Stimulated activated CD4-positive, alpha-beta T cell treated with anti-CD3 and anti-CD28 coated beads, Interleukin-1b, Interleukin-23, amount 100 ng/mL, for 48 hours (primary cell): Measurements from ENCODE around the gene DNA2.
"Not testable (repeated sequence)": the region's sequence is repeated elsewhere in the genome, so short reads cannot be mapped to it uniquely, and the experiment has no call there.

Source experiments
- DNase-seq: peaks from one replicate; pipeline ENCODE4 v3.0.0-alpha.2; 2020

Gene DNA2

GRCh38 chr10:68471586-68472408 is at the start of gene DNA2:
TSS of gene DNA2 (minus strand) at chr10:68471973. CDS start at chr10:68471864, 109 bp downstream.
- peak; percentile 78 for DNase-seq

- DNase-seq: not testable (repeated sequence)
Measured at GRCh38 chr10:68518609-68519008, 46.8 kb upstream of the DNA2 start.

- DNase-seq: no peak
Measured at GRCh38 chr10:68517188-68517587, 45.4 kb upstream of the DNA2 start.

GRCh38 chr10:68516766-68517165 is 45.0 kb upstream of the DNA2 start:
- no peak for DNase-seq

GRCh38 chr10:68516216-68516615 is 44.4 kb upstream of the DNA2 start:
- DNase-seq: not testable (repeated sequence)

- DNase-seq: no peak
Measured at GRCh38 chr10:68508090-68508489, 36.3 kb upstream of the DNA2 start.

- DNase-seq: no peak
Measured at GRCh38 chr10:68506411-68506810, 34.6 kb upstream of the DNA2 start.

GRCh38 chr10:68502846-68503245 is 31.1 kb upstream of the DNA2 start:
- DNase-seq: no peak

- DNase-seq: no peak
Measured at GRCh38 chr10:68501691-68502090, 29.9 kb upstream of the DNA2 start.

GRCh38 chr10:68499544-68499943 is 27.8 kb upstream of the DNA2 start:
- no peak for DNase-seq

- DNase-seq: no peak
Measured at GRCh38 chr10:68496072-68496471, 24.3 kb upstream of the DNA2 start.

- DNase-seq: no peak
Measured at GRCh38 chr10:68492118-68492517, 20.3 kb upstream of the DNA2 start.

- DNase-seq: no peak
Measured at GRCh38 chr10:68489919-68490318, 18.1 kb upstream of the DNA2 start.

GRCh38 chr10:68474021-68474420 is 2.2 kb upstream of the DNA2 start:
- DNase-seq: no peak

- DNase-seq: no peak
Measured at GRCh38 chr10:68471063-68471585, 649 bp downstream of the DNA2 start.

GRCh38 chr10:68470300-68470699 is 1.5 kb downstream of the DNA2 start:
- no peak for DNase-seq

GRCh38 chr10:68469838-68470237 is 1.9 kb downstream of the DNA2 start:
- DNase-seq: no peak

- not testable (repeated sequence) for DNase-seq
Measured at GRCh38 chr10:68464729-68465128, 7.0 kb downstream of the DNA2 start.

- no peak for DNase-seq
Measured at GRCh38 chr10:68463365-68464093, 8.2 kb downstream of the DNA2 start.

GRCh38 chr10:68462536-68462935 is 9.2 kb downstream of the DNA2 start:
- DNase-seq: no peak

- no peak for DNase-seq
Measured at GRCh38 chr10:68461032-68461431, 10.7 kb downstream of the DNA2 start.

GRCh38 chr10:68449698-68450097 is 22.1 kb downstream of the DNA2 start:
- not testable (repeated sequence) for DNase-seq

- DNase-seq: no peak
Measured at GRCh38 chr10:68446179-68446578, 25.6 kb downstream of the DNA2 start.

GRCh38 chr10:68442971-68443370 is 28.8 kb downstream of the DNA2 start:
- DNase-seq: no peak
